GM23338 (cell line): ENCODE data around the gene OOSP4A. TPM values are rescaled to one million over a fixed set of nuclear protein-coding genes. Genes with fewer than 3 reads are reported as not detected.
"Not testable (repeated sequence)": the region's sequence is repeated elsewhere in the genome, so short reads cannot be mapped to it uniquely, and the experiment has no call there.

ENCODE experiments used
- ATAC-seq: fragments of 200-7000 bp; cut with Tn5 transposase; 3 replicates; pipeline ENCODE4 v1.9.1; 2020
- DNase-seq: peaks from one replicate; pipeline ENCODE4 v3.0.0-alpha.2; 2015; ENCODE audit warnings: low spot score
- H2AFZ ChIP-seq: fragments of 200-600 bp; sonication (generic); 2 replicates; pipeline ENCODE4 v1.8.0; 2016; ENCODE audit warnings: antibody characterized with exemption, mild to moderate bottlenecking, moderate library complexity
- H3F3A ChIP-seq: fragments of 200-600 bp; sonication (generic); replicated peaks from 2 replicates; pipeline ENCODE4 v1.8.0; 2017; ENCODE audit warnings: antibody characterized with exemption, mixed run types, low read depth
- H3K27ac ChIP-seq: fragments of 200-600 bp; sonication (generic); 2 replicates; pipeline ENCODE4 v1.6.1; 2016; ENCODE audit warnings: low read depth
- H3K27me3 ChIP-seq: fragments of 200-600 bp; sonication (generic); 2 replicates; pipeline ENCODE4 v1.8.0; 2016; ENCODE audit warnings: mild to moderate bottlenecking, mixed run types, moderate library complexity; ENCODE audit not compliant: insufficient read depth
- H3K36me3 ChIP-seq: fragments of 200-600 bp; sonication (generic); 2 replicates; pipeline ENCODE4 v1.8.0; 2016; ENCODE audit warnings: mild to moderate bottlenecking; ENCODE audit not compliant: insufficient read depth
- H3K4me1 ChIP-seq: fragments of 200-600 bp; sonication (generic); 2 replicates; pipeline ENCODE4 v1.8.0; 2016; ENCODE audit warnings: mild to moderate bottlenecking, moderate library complexity; ENCODE audit not compliant: insufficient read depth
- H3K4me2 ChIP-seq: fragments of 200-600 bp; sonication (generic); 2 replicates; pipeline ENCODE4 v1.7.1; 2017; ENCODE audit warnings: mixed run types
- H3K4me3 ChIP-seq: fragments of 200-600 bp; sonication (generic); 2 replicates; pipeline ENCODE4 v1.6.1; 2016; ENCODE audit warnings: mixed run types
- H3K79me2 ChIP-seq: fragments of 200-600 bp; sonication (generic); replicated peaks from 2 replicates; pipeline ENCODE4 v1.8.0; 2017; ENCODE audit warnings: mild to moderate bottlenecking; ENCODE audit not compliant: insufficient read depth
- H3K9me2 ChIP-seq: fragments of 200-600 bp; sonication (generic); 2 replicates; pipeline ENCODE4 v1.8.0; 2017; ENCODE audit not compliant: insufficient read depth
- H4K20me1 ChIP-seq: fragments of 200-600 bp; sonication (generic); replicated peaks from 2 replicates; pipeline ENCODE4 v1.8.0; 2017; ENCODE audit warnings: mild to moderate bottlenecking; ENCODE audit not compliant: insufficient read depth
- H3K27ac Mint-ChIP-seq: 2 replicates; pipeline ENCODE4 v1.8.0; 2020; ENCODE audit warnings: inconsistent platforms, mild to moderate bottlenecking, moderate library complexity, mixed read lengths
- H3K27me3 Mint-ChIP-seq: 3 replicates; pipeline ENCODE4 v1.8.0; 2022; ENCODE audit warnings: low read depth, mild to moderate bottlenecking, moderate library complexity, mixed read lengths, inconsistent platforms; ENCODE audit not compliant: insufficient read depth, poor library complexity
- H3K36me3 Mint-ChIP-seq: 3 replicates; pipeline ENCODE4 v1.8.0; 2021; ENCODE audit warnings: low read depth, mild to moderate bottlenecking, inconsistent platforms, moderate library complexity, mixed read lengths
- H3K4me1 Mint-ChIP-seq: 3 replicates; pipeline ENCODE4 v1.8.0; 2020; ENCODE audit warnings: mild to moderate bottlenecking, inconsistent platforms, mixed read lengths
- H3K4me3 Mint-ChIP-seq: 3 replicates; pipeline ENCODE4 v1.8.0; 2021; ENCODE audit warnings: moderate library complexity, mild to moderate bottlenecking, inconsistent platforms, mixed read lengths
- H3K9me3 Mint-ChIP-seq: 3 replicates; pipeline ENCODE4 v1.8.0; 2020; ENCODE audit warnings: moderate library complexity, mild to moderate bottlenecking, inconsistent platforms, mixed read lengths
- CREB1 ChIP-seq: fragments of 250-450 bp; sonication (Bioruptor Pico); IDR thresholded peaks from 2 replicates; pipeline ENCODE4 v1.5.0; 2020; ENCODE audit warnings: low read depth, mild to moderate bottlenecking, moderate library complexity
- ETS1 ChIP-seq: IDR thresholded peaks from 2 replicates; pipeline ENCODE4 v1.6.1; 2016; ENCODE audit warnings: antibody characterized with exemption
- EZH2 ChIP-seq: fragments of 200-600 bp; sonication (generic); IDR thresholded peaks from one replicate; pipeline ENCODE4 v1.8.0; 2017; ENCODE audit warnings: antibody characterized with exemption, mild to moderate bottlenecking, low read depth; ENCODE audit not compliant: unreplicated experiment
- EZH2phosphoT487 ChIP-seq: fragments of 200-600 bp; sonication (generic); IDR thresholded peaks from one replicate; pipeline ENCODE4 v1.8.1; 2018; ENCODE audit warnings: antibody characterized with exemption; ENCODE audit not compliant: unreplicated experiment
- JUNB ChIP-seq: IDR thresholded peaks from one replicate; pipeline ENCODE4 v1.6.1; 2016; ENCODE audit warnings: antibody characterized with exemption; ENCODE audit not compliant: unreplicated experiment
- NANOG ChIP-seq: IDR thresholded peaks from 2 replicates; pipeline ENCODE4 v1.6.1; 2016; ENCODE audit warnings: antibody characterized with exemption, borderline replicate concordance
- POLR2AphosphoS5 ChIP-seq: IDR thresholded peaks from 2 replicates; pipeline ENCODE4 v1.6.1; 2016; ENCODE audit warnings: antibody characterized with exemption, low read depth
- STAT1 ChIP-seq: IDR thresholded peaks from one replicate; pipeline ENCODE4 v1.6.1; 2016; ENCODE audit warnings: antibody characterized with exemption; ENCODE audit not compliant: unreplicated experiment
- ZNF114 ChIP-seq: fragments of 250-450 bp; sonication (Bioruptor Pico); IDR thresholded peaks from 2 replicates; pipeline ENCODE4 v1.5.0; 2020; ENCODE audit warnings: mild to moderate bottlenecking, moderate library complexity
- ZNF331 ChIP-seq: fragments of 250-450 bp; sonication (Bioruptor Pico); IDR thresholded peaks from 2 replicates; pipeline ENCODE4 v1.5.0; 2020; ENCODE audit warnings: low read depth, mild to moderate bottlenecking, moderate library complexity
- polyA plus RNA-seq: library from polyadenylated mRNA; unstranded; fragments of >200 nt; fragmentation: Nextera tagmentation; extraction: Ambion mirVana; gene quantifications from 2 replicates; pipeline ENCODE4 v1.2.1, GENCODE V29; 2016
- total RNA-seq: library from RNA; depleted of rRNA; stranded (reverse); fragments of >200 nt; shearing (Covaris generic); gene quantifications from 2 replicates; pipeline ENCODE4 v1.2.3, GENCODE V29; 2014
- TF ChIP-seq, protein P1 (sequence below), 2 experiments: fragments of 200-600 bp in 1 of 2; sonication (generic) in 1 of 2; conservative IDR thresholded peaks; 2 replicates each; pipeline versions ENCODE4 v1.5.1 to v1.6.1; 2016 to 2017; ENCODE audit warnings: antibody characterized with exemption in 2 of 2, low read depth in 2 of 2, mild to moderate bottlenecking in 2 of 2, moderate library complexity in 1 of 2

Gene OOSP4A
- total and polyA plus RNA-seq, 2 experiments from 2014 or later, result not detected

- Histone ChIP-seq H3K27ac (no peak overlapping the region), H3K79me2 (no peaks in the 10 kb centered on the region), H3K4me3 (no peak overlapping the region), H3K4me1 (no peaks in the 10 kb centered on the region), H3F3A (no peaks in the 10 kb centered on the region), H3K27me3 (no peaks in the 10 kb centered on the region), H3K36me3 (no peaks in the 10 kb centered on the region), H3K4me2 (no peak overlapping the region), H3K9me2 (no peaks in the 10 kb centered on the region), H4K20me1 (no peaks in the 10 kb centered on the region), H2AFZ (no peak overlapping the region)
- no peaks in the 10 kb centered on the region for H3K9me3 Mint-ChIP-seq
- DNase-seq (no peak), ATAC-seq (no peak)
- TF ChIP-seq ZNF114 (CRISPR knock-in tag), result no peak
- H3K27ac Mint-ChIP-seq, result no peak overlapping the region
- no peaks in the 10 kb centered on the region for H3K36me3 Mint-ChIP-seq
- H3K4me1 Mint-ChIP-seq, result no peaks in the 10 kb centered on the region
- no peaks in the 10 kb centered on the region for H3K27me3 Mint-ChIP-seq
- H3K4me3 Mint-ChIP-seq, result no peak overlapping the region
Measured at GRCh38 chr11:59981106-59981770, 17.4 kb downstream of the OOSP4A start.

GRCh38 chr11:59982037-59982436, 18.2 kb downstream of the OOSP4A start:
- not testable (repeated sequence) for H3K27me3 Mint-ChIP-seq

DNA sequence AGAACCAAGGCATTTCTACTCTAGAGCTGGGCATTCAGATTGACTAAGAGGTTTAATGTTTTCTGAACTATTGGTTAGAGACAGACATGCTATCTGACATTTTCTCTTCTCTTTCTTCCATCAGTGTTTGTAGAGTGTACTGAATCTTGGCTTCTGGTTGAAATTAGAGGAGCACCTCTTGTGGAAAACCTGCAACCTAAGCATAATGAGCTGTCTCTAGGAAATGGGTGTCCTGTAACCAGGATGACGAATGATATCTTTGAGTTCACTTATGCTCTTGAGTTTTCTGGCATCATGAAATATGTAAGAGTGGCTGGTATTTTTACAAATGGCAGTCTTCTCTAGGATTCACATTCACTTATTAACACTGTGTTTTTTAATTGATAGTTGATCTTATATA, 19.4 kb downstream of the OOSP4A start:
- Histone ChIP-seq H3K36me3 (no peaks in the 10 kb centered on the region), H3K4me1 (no peaks in the 10 kb centered on the region), H3K9me2 (no peaks in the 10 kb centered on the region), H4K20me1 (no peaks in the 10 kb centered on the region), H2AFZ (no peak overlapping the region), H3K79me2 (no peaks in the 10 kb centered on the region), H3F3A (no peaks in the 10 kb centered on the region), H3K27me3 (no peaks in the 10 kb centered on the region), H3K4me3 (no peak overlapping the region), H3K4me2 (no peak overlapping the region), H3K27ac (no peak overlapping the region)
- no peaks in the 10 kb centered on the region for H3K4me1 Mint-ChIP-seq
- no peak overlapping the region for H3K4me3 Mint-ChIP-seq
- no peak for ATAC-seq
- TF ChIP-seq ZNF114 (CRISPR knock-in tag) (no peak), STAT1 (no peak)
- H3K27me3 Mint-ChIP-seq, result no peaks in the 10 kb centered on the region
- no peaks in the 10 kb centered on the region for H3K9me3 Mint-ChIP-seq
- H3K36me3 Mint-ChIP-seq, result no peaks in the 10 kb centered on the region
- DNase-seq, result no peak
- H3K27ac Mint-ChIP-seq, result no peak overlapping the region

More at GRCh38 chr11:59982037-59982436, 18.2 kb downstream of the OOSP4A start:
- H3K4me1 Mint-ChIP-seq, H4K20me1 ChIP-seq, H3K27ac ChIP-seq, H3K27me3 ChIP-seq, H3K9me3 Mint-ChIP-seq, H3K36me3 ChIP-seq, H3K79me2 ChIP-seq, DNase-seq, H3K4me2 ChIP-seq, H3K9me2 ChIP-seq, H3K36me3 Mint-ChIP-seq, H2AFZ ChIP-seq, H3K4me1 ChIP-seq, H3K4me3 Mint-ChIP-seq, H3K4me3 ChIP-seq, H3K27ac Mint-ChIP-seq, H3F3A ChIP-seq, ATAC-seq: not testable (repeated sequence)

DNA sequence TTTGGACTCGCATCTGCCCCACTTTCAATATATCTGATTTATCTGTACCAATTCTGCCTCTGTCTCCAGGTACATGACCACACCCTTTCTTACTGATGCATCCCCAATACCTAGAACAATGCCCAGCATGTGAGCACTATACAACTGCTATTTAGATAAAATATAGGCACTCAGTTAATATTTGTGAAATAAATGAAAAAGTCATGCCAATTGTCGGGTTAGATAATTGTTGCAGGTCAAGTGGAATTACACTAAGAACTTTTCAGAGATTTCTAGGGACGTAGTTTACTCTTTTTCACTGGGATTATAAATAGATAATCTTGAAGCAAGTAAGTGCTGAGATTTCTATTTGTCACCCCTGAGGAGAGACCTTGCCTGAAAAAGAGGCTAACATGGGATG, 20.5 kb downstream of the OOSP4A start:
- H3K36me3 ChIP-seq, result no peaks in the 10 kb centered on the region
- Mint-ChIP-seq H3K4me3 (no peak overlapping the region), H3K27ac (no peak overlapping the region), H3K36me3 (no peaks in the 10 kb centered on the region), H3K9me3 (no peaks in the 10 kb centered on the region), H3K4me1 (no peaks in the 10 kb centered on the region), H3K27me3 (no peaks in the 10 kb centered on the region)
- H3F3A ChIP-seq, result no peaks in the 10 kb centered on the region
- no peaks in the 10 kb centered on the region for H3K27me3 ChIP-seq
- no peak for ATAC-seq
- no peaks in the 10 kb centered on the region for H3K9me2 ChIP-seq
- no peaks in the 10 kb centered on the region for H3K79me2 ChIP-seq
- no peak for DNase-seq
- no peak overlapping the region for H3K4me2 ChIP-seq
- TF ChIP-seq NANOG, result no peak
- TF ChIP-seq EZH2, result no peak
- TF ChIP-seq POLR2AphosphoS5, result no peak
- TF ChIP-seq CREB1 (CRISPR knock-in tag), result no peak
- no peak for TF ChIP-seq EZH2phosphoT487
- no peak for TF ChIP-seq JUNB
- TF ChIP-seq, protein P1, sequence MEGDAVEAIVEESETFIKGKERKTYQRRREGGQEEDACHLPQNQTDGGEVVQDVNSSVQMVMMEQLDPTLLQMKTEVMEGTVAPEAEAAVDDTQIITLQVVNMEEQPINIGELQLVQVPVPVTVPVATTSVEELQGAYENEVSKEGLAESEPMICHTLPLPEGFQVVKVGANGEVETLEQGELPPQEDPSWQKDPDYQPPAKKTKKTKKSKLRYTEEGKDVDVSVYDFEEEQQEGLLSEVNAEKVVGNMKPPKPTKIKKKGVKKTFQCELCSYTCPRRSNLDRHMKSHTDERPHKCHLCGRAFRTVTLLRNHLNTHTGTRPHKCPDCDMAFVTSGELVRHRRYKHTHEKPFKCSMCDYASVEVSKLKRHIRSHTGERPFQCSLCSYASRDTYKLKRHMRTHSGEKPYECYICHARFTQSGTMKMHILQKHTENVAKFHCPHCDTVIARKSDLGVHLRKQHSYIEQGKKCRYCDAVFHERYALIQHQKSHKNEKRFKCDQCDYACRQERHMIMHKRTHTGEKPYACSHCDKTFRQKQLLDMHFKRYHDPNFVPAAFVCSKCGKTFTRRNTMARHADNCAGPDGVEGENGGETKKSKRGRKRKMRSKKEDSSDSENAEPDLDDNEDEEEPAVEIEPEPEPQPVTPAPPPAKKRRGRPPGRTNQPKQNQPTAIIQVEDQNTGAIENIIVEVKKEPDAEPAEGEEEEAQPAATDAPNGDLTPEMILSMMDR (conservative IDR thresholded peaks at IDR 0.05; ENCODE audit: low read depth in 2 of 2), result no peak
- TF ChIP-seq ETS1, result no peak
- no peak for TF ChIP-seq ZNF331 (CRISPR knock-in tag)
- no peak for TF ChIP-seq STAT1
- H4K20me1 ChIP-seq, result no peaks in the 10 kb centered on the region
- no peak overlapping the region for H3K4me3 ChIP-seq
- H3K27ac ChIP-seq, result no peak overlapping the region
- H3K4me1 ChIP-seq, result no peaks in the 10 kb centered on the region
- H2AFZ ChIP-seq, result no peak overlapping the region
